HG03378 (cell line): ENCODE data around the gene MPHOSPH9.
"Not testable (repeated sequence)": the region's sequence is repeated elsewhere in the genome, so short reads cannot be mapped to it uniquely, and the experiment has no call there.

Experiments
- ATAC-seq: cut with Tn5 transposase; IDR thresholded peaks from one replicate; pipeline ENCODE4 v1.9.1; 2021; ENCODE audit warnings: mild to moderate bottlenecking, moderate library complexity; ENCODE audit not compliant: unreplicated experiment

The MPHOSPH9 gene

GRCh38 chr12:123258593-123258992, 25.7 kb upstream of the MPHOSPH9 start:
- ATAC-seq = no peak

DNA sequence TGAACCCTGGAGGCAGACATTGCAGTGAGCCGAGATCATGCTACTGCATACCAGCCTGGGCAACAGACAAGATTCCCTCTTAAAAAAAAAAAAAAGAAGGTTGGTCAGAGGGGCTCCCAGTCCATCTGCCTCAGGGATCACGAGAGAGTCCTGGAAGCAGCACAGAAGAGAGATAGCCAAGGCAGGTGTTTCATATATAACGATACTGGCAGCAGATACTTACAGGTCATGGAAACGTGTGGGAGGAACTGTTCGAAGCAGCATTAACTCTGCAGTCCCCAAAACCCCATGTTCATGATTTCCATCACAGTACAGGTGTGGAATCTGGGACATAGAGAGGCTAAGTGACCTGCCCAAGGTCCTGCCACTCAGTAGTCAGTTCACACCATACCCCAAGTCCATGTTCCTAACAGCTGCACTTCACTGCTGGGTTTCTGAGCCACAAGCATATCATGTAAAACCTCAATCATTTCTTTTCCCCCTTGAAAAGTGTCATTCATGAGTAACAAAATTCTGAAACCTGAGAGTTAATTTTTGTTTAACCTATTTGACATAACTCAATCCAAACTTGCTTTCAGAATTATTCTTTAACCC, 22.0 kb upstream of the MPHOSPH9 start:
- ATAC-seq = no peak

GRCh38 chr12:123253641-123254459, 20.9 kb upstream of the MPHOSPH9 start:
- ATAC-seq = no peak

DNA sequence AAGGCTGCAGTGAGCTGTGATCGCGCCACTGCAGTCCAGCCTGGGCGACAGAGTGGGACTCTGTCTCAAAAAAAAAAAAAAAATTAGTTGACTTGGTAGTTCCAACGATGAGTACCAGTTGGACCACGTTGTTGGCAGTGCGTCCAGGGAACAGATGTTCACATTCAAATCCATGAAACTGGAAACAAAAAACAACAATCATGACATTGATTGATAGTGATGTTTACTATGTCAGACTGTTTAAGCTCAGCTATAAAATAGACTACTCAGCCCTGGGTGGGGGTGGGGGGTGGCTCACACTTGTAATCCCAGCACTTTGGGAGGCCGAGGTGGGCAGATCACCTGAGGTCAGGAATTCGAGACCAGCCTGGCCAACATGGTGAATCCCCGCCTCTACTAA, 19.4 kb upstream of the MPHOSPH9 start:
- ATAC-seq = not testable (repeated sequence)

DNA sequence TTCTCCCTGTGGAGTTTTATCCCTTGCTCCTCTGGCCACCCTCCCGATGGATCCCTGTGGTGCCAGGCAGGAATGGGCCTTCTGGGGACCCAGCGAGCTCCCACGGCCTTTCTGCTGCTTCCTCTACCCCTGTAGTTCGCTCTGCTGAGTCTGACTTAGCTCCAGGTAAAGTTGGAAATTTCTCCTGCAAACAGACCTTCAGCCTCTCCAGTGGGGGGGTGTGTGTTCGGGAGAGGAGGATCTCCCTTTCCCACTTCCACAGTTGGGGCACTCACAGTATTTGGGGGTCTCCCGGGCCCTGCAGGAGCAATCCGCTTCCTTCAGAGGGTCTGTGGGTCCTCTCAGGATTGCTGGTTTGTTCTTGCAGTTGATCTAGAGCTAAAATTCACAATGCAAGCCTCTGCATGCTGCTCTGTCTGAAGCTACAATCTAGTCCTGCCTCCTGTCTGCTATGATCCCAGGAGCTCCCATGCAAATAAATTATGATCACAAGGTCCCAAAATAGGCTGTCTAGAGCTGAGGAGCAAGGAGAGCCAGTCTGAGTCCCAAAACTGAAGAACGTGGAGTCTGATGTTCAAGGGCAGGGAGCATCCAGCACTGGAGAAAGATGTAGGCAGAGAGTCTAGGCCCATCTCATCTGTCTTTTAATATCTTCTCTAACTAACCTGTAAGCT, 18.6 kb upstream of the MPHOSPH9 start:
- no peak for ATAC-seq

GRCh38 chr12:123250471-123251383, 17.8 kb upstream of the MPHOSPH9 start:
- no peak for ATAC-seq

GRCh38 chr12:123248996-123249741, 16.2 kb upstream of the MPHOSPH9 start:
- not testable (repeated sequence) for ATAC-seq

GRCh38 chr12:123248129-123248528, 15.2 kb upstream of the MPHOSPH9 start:
- not testable (repeated sequence) for ATAC-seq

- ATAC-seq = no peak
Observed at GRCh38 chr12:123245678-123246077, 12.7 kb upstream of the MPHOSPH9 start.

GRCh38 chr12:123243671-123244262, 10.8 kb upstream of the MPHOSPH9 start:
- no peak for ATAC-seq

GRCh38 chr12:123242116-123242904, 9.4 kb upstream of the MPHOSPH9 start:
- no peak for ATAC-seq

GRCh38 chr12:123238961-123239360, 6.0 kb upstream of the MPHOSPH9 start:
- no peak for ATAC-seq

GRCh38 chr12:123238330-123238682, 5.4 kb upstream of the MPHOSPH9 start:
- no peak for ATAC-seq

DNA sequence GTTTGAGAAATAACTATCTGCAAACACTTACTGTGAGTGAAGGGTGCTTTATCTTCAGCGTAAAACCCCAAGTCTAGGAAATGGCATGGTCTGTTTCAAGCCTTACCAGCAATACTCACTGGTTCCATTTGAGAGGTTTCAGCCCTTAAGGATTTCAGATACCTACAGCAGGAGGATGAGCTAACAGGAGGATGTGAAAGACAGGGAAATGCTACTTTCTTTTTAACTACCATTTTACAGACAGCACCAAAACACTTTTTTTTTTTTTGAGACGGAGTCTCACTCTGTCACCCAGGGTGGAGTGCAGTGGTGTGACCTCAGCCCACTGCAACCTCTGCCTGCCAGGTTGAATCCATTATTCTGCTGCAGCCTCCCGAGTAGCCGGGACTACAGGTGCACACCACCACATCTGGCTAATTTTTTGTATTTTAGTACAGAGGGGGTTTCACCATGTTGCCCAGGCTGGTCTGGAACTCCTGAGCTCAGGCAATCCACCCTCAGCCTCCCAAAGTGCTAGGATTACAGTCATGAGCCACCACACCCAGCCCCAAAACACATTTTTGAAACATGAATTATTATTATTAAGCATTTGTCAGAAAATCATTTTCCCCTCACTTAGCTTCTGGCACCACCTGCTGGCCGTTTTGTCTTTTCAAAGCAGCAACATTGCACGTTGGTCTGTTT, 4.8 kb upstream of the MPHOSPH9 start:
- ATAC-seq = no peak

DNA sequence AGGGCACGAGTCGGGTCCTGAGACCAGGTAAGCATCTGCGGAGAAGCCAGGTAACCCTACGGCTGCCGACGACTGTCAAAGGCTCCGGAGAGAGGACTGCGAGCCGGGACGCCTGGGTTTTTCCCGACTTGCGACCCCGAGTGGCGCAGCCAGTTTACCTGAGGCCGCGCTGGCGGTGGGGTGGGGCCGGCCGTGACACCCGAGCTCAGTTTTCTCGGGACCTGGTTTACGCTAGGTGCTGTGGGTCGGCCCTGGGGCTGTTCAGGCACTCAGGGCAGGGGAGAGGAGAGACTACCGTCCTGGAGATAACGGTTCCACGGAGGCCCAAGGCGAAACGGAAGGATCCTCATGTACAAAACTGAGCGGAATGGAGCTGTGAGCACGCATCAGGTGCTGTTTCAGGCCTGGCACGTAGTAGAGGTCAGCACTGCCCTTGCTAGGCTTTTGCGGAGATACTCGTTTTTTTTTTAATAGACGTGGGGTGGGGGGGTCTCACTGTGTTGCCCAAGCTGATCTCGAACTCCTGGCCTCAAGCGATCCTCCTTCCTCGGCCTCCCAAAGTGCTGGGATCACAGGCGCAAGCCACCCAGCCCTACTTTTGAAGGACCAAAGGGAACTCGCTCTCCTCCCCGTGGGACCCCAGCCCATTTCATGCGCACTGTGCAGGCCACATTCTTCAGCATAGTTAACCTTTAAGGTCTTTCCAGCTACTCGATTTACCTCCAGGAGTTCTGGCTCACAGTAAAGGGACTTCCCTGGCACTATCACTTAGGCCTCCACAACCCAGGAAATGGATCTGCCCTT, 766 bp upstream of the MPHOSPH9 start:
- ATAC-seq = peak; percentile 7

- no peak for ATAC-seq
Observed at GRCh38 chr12:123232472-123232806, 502 bp downstream of the MPHOSPH9 start.

GRCh38 chr12:123231931-123232330, 1.0 kb downstream of the MPHOSPH9 start:
- ATAC-seq = no peak

DNA sequence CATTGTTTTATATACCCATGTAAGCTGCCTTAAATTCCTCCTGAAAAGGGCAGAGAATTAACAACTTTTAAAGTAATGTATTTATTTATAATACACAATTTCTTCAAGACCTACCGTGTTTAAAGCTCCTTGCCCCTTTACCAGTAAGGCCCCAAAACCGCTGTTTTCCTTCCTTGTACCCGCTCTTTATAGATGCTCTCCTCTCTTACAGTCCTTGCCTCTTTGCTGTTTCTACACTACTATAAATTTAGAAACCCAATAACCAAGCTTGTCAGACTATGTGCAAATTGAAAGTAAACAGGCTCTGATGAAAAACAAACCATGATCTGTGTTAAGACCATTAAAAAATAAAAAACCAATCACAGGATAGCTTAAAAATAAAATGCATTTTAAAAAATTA, 3.9 kb downstream of the MPHOSPH9 start:
- no peak for ATAC-seq
